HL-60 (cell line): ENCODE data around the gene TTC31.
A peak's percentile ranks its signal among the peaks of the same experiment; 100 is the strongest.

Experiments used
- DNase-seq, 2 experiments: peaks; one replicate each; pipeline ENCODE4 v3.0.0-alpha.2; 2010 to 2020; ENCODE audit warnings: low read depth in 1 of 2, low spot score in 1 of 2
- H3K27ac ChIP-seq: fragments of 250-450 bp; sonication (Bioruptor Pico); replicated peaks from 2 replicates; pipeline ENCODE4 v1.5.1; 2020; ENCODE audit warnings: mild to moderate bottlenecking, moderate library complexity
- H3K27me3 ChIP-seq: fragments of 250-450 bp; sonication (Bioruptor Pico); 2 replicates; pipeline ENCODE4 v1.5.1; 2021; ENCODE audit warnings: mild to moderate bottlenecking, moderate library complexity; ENCODE audit not compliant: insufficient read depth, poor library complexity, severe bottlenecking
- H3K4me3 ChIP-seq: replicated peaks from 2 replicates; pipeline ENCODE4 v1.5.1; 2011; ENCODE audit warnings: mild to moderate bottlenecking, control low read depth, low read length; ENCODE audit not compliant: insufficient read depth
- GABPA ChIP-seq: IDR thresholded peaks from 2 replicates; pipeline ENCODE4 v1.6.1; 2012; ENCODE audit warnings: low read depth
- POLR2AphosphoS5 ChIP-seq: IDR thresholded peaks from 2 replicates; pipeline ENCODE4 v1.6.1; 2012; ENCODE audit warnings: low read depth
- SPI1 ChIP-seq: IDR thresholded peaks from 2 replicates; pipeline ENCODE4 v1.6.1; 2012; ENCODE audit warnings: low read depth, mild to moderate bottlenecking, borderline replicate concordance
- TF ChIP-seq, protein P1 (sequence below): IDR thresholded peaks from one replicate; pipeline ENCODE4 v1.5.1; 2011; ENCODE audit warnings: low read length, control low read depth, inconsistent platforms; ENCODE audit not compliant: insufficient read depth
- TF ChIP-seq, protein P2 (sequence below): IDR thresholded peaks from 2 replicates; pipeline ENCODE4 v1.6.1; 2012; ENCODE audit warnings: low read depth; ENCODE audit not compliant: insufficient replicate concordance

The TTC31 gene

DNA sequence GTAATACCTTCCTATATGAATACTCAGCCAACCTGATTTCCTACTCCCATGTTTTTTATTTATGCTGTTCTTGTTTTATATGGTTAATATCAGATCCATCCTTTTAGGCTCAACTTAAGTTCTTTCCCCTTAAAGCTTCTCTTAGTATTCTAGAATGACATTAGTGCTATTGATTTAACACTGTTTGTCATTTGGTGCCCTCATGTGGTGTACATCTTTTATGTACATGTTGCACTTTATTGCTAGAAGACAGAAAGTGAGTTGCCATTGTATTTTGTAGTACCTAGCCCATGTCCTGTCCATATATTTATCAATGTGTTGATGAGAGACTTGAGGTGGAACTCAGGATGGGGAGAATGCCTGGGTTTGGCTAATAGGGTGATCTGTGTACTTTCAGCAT lies 49.3 kb downstream of the TTC31 start:
- H3K27ac ChIP-seq = no peak overlapping the region
- no peak for DNase-seq

DNA sequence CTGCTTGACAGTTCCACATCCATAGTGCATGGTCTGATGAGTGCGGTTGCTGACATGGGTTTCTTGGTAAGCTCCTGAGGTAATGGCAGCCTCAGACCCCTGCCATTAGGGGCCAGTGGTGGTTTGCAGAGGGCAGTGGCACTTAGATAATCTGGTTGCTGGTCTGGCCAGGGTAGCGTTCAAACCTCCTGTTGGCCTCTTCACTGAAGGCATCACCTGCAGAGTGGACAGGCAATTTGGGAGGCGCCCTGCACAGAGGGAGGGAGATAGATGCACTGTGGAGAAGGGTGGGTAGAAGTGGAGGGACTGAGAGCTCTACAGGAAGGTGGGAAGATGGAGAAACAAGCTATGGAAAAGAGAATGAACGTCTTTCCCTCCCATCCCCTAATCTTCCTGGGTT lies 50.6 kb downstream of the TTC31 start:
- Histone ChIP-seq H3K27me3 (no peaks in the 10 kb centered on the region), H3K27ac (no peak overlapping the region), H3K4me3 (no peak overlapping the region)
- no peak for DNase-seq
- TF ChIP-seq, protein P1, sequence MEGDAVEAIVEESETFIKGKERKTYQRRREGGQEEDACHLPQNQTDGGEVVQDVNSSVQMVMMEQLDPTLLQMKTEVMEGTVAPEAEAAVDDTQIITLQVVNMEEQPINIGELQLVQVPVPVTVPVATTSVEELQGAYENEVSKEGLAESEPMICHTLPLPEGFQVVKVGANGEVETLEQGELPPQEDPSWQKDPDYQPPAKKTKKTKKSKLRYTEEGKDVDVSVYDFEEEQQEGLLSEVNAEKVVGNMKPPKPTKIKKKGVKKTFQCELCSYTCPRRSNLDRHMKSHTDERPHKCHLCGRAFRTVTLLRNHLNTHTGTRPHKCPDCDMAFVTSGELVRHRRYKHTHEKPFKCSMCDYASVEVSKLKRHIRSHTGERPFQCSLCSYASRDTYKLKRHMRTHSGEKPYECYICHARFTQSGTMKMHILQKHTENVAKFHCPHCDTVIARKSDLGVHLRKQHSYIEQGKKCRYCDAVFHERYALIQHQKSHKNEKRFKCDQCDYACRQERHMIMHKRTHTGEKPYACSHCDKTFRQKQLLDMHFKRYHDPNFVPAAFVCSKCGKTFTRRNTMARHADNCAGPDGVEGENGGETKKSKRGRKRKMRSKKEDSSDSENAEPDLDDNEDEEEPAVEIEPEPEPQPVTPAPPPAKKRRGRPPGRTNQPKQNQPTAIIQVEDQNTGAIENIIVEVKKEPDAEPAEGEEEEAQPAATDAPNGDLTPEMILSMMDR = no peak
- TF ChIP-seq SPI1 (no peak), POLR2AphosphoS5 (no peak; the same call in 1 of the 2 replicates)

More for the DNA sequence above, 49.3 kb downstream of the TTC31 start:
- H3K4me3 ChIP-seq = no peak overlapping the region
- TF ChIP-seq, protein P1 = peak; percentile 31
- no peak for TF ChIP-seq SPI1
- TF ChIP-seq GABPA = no peak
- TF ChIP-seq POLR2AphosphoS5 = no peak
- TF ChIP-seq, protein P2, sequence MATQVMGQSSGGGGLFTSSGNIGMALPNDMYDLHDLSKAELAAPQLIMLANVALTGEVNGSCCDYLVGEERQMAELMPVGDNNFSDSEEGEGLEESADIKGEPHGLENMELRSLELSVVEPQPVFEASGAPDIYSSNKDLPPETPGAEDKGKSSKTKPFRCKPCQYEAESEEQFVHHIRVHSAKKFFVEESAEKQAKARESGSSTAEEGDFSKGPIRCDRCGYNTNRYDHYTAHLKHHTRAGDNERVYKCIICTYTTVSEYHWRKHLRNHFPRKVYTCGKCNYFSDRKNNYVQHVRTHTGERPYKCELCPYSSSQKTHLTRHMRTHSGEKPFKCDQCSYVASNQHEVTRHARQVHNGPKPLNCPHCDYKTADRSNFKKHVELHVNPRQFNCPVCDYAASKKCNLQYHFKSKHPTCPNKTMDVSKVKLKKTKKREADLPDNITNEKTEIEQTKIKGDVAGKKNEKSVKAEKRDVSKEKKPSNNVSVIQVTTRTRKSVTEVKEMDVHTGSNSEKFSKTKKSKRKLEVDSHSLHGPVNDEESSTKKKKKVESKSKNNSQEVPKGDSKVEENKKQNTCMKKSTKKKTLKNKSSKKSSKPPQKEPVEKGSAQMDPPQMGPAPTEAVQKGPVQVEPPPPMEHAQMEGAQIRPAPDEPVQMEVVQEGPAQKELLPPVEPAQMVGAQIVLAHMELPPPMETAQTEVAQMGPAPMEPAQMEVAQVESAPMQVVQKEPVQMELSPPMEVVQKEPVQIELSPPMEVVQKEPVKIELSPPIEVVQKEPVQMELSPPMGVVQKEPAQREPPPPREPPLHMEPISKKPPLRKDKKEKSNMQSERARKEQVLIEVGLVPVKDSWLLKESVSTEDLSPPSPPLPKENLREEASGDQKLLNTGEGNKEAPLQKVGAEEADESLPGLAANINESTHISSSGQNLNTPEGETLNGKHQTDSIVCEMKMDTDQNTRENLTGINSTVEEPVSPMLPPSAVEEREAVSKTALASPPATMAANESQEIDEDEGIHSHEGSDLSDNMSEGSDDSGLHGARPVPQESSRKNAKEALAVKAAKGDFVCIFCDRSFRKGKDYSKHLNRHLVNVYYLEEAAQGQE = no peak
- H3K27me3 ChIP-seq = no peaks in the 10 kb centered on the region

DNA sequence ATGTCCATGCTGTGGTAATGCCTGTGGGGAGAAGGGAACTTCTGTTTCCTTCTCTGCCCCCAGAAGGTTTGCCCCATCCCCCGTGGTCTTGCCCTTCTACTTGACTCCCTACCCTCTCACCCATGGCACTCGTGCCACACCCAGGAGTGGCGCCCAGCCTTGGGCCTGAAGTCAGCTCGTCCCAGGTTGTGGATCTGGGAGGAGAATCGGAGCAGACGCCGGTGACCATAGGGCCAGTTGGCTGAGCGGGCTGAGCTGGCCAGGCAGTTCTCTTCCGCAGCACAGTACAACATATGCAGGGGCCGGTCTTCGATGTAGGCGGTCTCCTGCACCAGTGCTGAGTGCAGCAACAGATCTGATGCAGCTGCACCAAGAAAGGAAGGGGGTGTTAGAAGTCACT lies 51.5 kb downstream of the TTC31 start:
- Histone ChIP-seq H3K27ac (no peak overlapping the region), H3K4me3 (no peak overlapping the region), H3K27me3 (no peaks in the 10 kb centered on the region)
- TF ChIP-seq, protein P1 = no peak
- no peak for TF ChIP-seq GABPA
- TF ChIP-seq SPI1 = no peak
- TF ChIP-seq, protein P2 = no peak
- TF ChIP-seq POLR2AphosphoS5 = no peak
- DNase-seq = no peak

DNA sequence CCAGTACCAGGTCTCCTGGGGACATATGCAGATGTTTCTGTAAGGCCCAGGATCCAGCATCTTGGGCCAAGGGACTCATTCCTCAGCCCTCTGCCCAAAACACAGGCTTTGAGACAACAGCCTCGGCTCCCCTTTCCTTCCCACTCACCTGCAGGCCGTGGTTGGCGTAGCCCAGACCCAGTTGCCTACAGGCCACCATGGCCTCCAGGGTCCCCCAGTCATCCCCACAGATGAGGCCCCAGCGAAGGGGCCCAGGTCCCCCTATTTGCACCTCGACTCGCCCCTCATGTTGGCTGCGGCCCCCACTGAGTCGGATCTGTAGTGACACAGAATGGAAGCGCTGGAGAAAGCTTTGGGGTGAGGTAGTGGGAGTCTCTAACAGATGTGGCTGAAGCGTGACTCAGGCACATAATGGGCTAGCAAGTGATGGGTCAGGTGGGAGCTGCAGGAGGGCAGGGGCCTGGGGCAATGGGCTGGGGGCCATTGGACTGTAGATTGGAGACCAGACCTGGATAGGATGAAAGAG lies 52.6 kb downstream of the TTC31 start:
- DNase-seq = no peak
- TF ChIP-seq, protein P1 = no peak
- TF ChIP-seq SPI1 (no peak), POLR2AphosphoS5 (no peak), GABPA (no peak)
- TF ChIP-seq, protein P2 = no peak
- H3K27ac ChIP-seq = no peak overlapping the region
- H3K4me3 ChIP-seq = no peak overlapping the region
- H3K27me3 ChIP-seq = no peaks in the 10 kb centered on the region
